Stimulated activated CD4-positive, alpha-beta T cell treated with anti-CD3 and anti-CD28 coated beads, Interleukin-2, amount 100 ng/mL, for 4 hours (primary cell): ENCODE results near the gene KCNMB2.
"Not testable (repeated sequence)": the region's sequence is repeated elsewhere in the genome, so short reads cannot be mapped to it uniquely, and the experiment has no call there.

ENCODE experiments used
- DNase-seq: peaks from one replicate; pipeline ENCODE4 v3.0.0-alpha.2; 2020; ENCODE audit warnings: low read depth

The KCNMB2 gene

DNA sequence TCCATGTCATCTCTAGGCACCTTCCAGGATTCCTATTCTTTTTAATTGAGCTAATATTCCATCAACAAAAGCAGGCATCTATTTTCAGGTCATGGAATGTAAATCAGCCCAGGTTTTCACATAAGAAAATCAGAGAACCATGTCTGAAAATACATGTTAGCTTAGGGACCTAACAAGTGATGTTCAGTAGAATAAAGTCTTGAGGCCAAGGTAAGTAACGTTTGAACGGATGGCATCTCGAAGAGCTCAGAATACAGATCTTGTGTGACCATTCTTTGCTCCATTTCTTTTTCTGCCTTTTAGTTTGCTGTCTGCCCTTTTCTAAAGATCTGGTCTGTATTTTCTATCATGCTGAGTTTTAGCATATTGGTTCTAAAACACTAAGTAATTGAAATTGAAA lies 16.5 kb upstream of the KCNMB2 start:
- no peak for DNase-seq

- no peak for DNase-seq
Observed at GRCh38 chr3:178520451-178520850, 15.8 kb upstream of the KCNMB2 start.

GRCh38 chr3:178522200-178523052 lies 13.8 kb upstream of the KCNMB2 start:
- DNase-seq, result no peak

DNA sequence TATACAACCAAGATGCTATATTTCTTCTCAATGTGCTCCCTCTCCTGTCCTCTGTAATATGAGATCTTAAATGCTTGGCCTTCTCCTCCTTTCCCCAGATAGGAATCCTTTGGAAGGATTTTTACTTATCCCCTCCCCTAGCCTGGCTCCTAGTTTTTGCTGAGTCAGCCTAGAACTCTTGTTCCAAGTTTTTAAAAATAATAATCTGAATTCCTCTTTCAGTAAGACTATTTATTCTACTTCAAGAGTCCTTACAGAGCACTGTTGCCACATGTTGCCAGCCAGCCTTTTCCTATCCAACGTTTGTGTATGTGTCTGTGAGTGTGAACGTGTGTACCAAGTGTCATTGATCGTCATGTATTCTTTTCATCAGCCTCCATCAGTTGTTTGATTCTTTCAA lies 11.0 kb upstream of the KCNMB2 start:
- DNase-seq, result no peak

DNA sequence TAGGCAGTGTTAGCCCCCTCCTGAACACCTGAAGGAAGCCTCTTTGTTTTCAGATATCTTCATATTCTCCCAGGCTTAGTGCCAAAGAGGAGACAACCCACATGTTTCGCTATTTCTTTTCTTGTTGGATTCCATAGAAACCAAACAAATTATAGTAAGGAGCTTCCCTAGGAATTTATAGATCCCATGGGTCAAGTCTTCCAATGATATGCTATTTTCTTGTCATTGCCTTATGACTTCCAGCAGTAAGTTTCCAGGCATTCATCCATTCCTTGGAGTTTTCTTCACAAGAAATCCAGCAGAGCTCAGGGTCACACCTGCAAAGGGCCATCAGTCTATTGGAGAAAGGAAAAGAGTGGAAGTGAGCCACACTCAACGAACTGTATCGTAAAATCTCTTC lies 9.9 kb upstream of the KCNMB2 start:
- DNase-seq, result no peak

- DNase-seq, result no peak
Observed at GRCh38 chr3:178527981-178528380, 8.3 kb upstream of the KCNMB2 start.

DNA sequence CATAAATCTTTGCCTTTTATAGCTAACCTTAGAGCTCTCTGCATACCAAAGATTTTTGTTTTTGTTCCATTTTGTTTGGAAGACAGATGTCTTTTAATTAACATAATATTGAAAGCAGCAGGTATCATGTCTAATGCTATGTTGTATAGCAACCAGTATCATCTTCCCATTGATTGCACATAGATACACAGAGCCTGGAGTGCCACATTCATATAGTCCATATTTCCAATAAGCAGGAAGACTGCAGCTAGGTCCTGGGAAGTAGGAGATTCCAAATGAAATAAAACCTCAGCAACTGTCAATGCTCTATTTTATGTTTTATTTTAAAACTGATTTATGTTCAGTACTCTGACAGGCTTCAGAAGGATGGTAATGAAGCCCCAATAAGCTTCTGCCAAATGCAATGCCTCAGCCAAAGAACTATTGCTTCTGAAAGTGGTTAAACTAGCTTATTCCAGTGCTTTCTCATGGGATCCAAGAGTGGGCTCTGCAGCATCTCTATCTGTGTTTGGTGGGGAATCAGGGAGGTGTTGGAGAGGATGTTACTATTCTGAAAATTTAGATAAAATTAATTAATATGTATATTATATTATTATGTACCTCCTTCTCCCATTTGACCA lies 6.5 kb upstream of the KCNMB2 start:
- DNase-seq, result no peak

DNA sequence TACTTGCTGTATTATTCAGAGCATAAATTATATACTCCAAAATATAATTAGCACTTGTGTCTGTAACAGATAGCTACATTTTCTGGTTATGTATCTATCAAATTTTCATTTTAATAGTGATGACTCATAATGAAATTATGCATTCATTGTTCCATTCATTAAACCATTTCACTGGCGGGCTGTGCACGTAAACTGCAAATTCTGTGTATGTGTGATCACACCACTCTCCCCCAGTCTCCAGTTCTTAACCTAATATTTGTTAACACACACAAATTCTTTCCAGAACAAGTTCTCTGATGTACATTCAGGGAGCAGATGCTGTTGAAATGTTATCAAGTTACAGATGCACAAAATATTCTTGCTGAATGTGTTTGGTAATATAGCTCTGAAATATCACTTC lies 3.8 kb upstream of the KCNMB2 start:
- no peak for DNase-seq

- no peak for DNase-seq
Observed at GRCh38 chr3:178537122-178537705, 978 bp downstream of the KCNMB2 start.

DNA sequence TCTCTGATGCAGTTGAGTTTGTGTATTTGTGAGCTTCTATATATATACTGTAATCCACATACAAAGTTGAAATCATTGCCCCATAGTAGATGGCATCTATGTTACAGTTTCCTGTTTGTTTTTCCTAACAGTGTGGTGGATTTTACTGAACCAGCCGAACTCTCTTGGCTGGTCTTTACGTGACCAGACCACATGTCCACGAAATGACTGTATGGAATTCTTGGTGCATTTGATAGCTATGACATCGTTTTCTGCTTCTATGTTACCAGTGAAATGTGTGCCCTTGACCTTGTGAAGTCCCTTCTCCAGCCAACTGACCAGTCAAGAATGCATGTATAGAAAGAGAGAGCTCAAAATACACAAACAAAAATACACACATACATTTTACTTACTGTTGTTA lies 1.8 kb downstream of the KCNMB2 start:
- DNase-seq, result no peak

- DNase-seq, result no peak
Observed at GRCh38 chr3:178540184-178540583, 3.9 kb downstream of the KCNMB2 start.

- DNase-seq, result no peak
Observed at GRCh38 chr3:178545337-178545736, 9.1 kb downstream of the KCNMB2 start.

DNA sequence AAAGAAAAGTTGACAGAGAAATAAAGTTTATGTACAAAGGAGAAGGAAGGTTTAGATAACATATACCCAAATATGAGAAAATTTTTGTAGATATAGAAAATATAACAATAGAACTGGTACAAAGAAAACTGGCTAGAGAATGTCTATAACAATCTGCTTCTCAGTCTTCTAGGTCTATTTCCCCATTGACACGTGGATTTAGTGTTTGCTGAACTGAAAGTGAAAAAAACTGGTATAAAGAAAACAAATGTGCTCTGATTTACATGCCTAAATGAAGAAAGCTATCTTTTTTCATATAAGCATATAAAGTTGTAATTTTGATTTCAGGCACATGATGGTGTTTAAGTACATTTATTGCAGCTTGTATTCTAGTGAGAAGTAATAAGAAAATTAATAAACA lies 9.8 kb downstream of the KCNMB2 start:
- no peak for DNase-seq

GRCh38 chr3:178549426-178549825 lies 13.2 kb downstream of the KCNMB2 start:
- not testable (repeated sequence) for DNase-seq

GRCh38 chr3:178551916-178552321 lies 15.7 kb downstream of the KCNMB2 start:
- DNase-seq, result no peak

- no peak for DNase-seq
Observed at GRCh38 chr3:178558637-178559036, 22.4 kb downstream of the KCNMB2 start.

- DNase-seq, result no peak
Observed at GRCh38 chr3:178560759-178561158, 24.5 kb downstream of the KCNMB2 start.

- DNase-seq, result no peak
Observed at GRCh38 chr3:178561239-178561638, 25.0 kb downstream of the KCNMB2 start.

DNA sequence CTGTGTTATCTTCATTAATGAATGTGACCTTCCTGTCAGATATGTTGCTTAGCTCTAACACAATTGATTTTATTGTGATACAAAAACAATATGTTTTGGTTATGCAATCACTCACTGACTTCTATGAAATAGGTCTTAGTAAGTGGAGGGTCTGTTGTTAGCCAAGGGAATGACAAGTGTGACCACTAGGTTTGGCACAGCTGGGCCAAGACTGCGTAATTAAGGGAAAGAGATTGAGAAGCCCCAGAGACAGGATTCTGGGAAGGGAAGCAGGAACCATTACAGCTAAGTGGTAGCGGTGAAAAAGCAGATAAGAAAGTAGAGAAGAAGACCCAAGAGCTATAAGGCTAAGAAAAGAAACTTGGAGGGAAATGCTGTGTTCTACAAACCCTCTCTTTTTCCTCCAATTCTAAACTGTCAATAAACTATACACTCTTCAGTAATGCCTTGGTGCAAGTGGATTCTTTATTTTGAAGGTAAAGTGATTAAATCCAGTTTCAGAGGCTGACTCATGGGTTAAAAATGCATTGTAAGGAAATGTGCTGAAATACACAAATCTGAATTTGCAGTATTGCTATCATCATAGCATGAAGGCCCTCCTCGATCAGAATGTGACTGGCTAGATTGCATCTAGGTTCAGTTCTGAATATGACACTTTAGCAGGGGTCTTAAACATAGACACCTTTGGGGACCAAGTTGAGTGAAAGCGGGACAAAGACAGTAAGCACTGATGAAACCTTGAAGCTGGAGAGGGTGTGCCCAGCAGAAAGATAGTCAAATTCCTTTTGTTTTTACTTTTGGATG lies 26.1 kb downstream of the KCNMB2 start:
- no peak for DNase-seq

DNA sequence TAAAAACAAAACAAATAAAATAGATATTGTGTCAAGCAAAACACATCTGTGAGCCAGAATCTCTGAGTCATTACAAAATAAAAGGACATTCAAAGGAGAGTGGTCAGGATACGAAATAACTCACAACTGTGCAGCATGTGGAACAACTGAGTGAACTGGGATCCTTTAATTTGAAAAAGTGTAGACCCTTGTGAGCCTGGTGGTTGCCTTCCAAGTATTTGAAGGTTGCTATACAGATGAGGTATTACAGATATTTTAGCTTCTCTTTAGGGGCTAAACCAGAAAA lies 26.7 kb downstream of the KCNMB2 start:
- DNase-seq, result no peak

- no peak for DNase-seq
Observed at GRCh38 chr3:178567611-178568010, 31.4 kb downstream of the KCNMB2 start.

DNA sequence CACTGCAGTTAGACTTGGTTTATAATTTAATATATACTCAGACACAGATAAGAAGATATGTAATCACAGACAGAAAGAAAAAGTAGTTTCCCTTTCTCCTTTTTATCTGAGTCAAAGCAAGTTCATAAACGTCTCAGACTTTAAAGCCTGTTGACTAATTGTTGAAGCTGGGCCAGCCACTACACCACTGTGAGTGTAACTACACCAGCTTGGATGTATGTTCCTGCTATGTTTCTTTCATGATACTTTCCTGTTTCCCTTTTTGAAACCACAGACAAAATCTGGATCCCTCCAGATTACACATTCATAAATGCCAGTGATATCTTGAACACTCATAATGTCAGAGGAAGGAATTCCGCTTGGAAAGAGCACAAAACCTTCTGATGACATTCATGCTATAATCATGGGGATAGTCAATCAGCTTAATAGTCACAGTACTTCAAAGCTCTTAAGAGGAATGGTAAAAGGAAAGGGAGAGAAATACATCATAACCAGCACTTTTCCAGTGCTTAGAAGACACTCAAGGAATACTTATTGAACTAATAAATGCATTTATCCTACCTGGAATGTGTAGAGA lies 32.0 kb downstream of the KCNMB2 start:
- no peak for DNase-seq
